ENCODE results near the gene PRDM2.

Gene PRDM2

DNA sequence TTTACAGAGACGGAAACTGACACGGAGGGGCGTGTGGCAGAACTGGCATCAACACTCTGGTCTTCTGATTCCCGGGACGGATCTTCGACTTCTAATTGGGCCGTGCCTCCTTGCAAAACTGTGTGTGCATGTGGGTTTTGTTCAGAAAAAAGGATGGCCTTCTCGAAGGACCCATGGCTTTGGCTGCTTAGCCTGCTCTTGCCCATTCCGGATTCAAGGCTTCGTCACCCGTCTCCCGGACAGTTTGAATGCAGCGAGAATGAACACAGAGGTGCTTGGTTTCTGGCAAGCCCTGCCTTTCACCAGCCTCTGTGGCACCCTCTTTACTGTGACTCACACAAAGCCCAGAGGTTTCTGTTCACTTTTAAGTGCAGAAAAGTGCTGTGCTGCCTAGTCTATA, 120.1 kb downstream of the PRDM2 start:
- DNase-seq: no peak

DNA sequence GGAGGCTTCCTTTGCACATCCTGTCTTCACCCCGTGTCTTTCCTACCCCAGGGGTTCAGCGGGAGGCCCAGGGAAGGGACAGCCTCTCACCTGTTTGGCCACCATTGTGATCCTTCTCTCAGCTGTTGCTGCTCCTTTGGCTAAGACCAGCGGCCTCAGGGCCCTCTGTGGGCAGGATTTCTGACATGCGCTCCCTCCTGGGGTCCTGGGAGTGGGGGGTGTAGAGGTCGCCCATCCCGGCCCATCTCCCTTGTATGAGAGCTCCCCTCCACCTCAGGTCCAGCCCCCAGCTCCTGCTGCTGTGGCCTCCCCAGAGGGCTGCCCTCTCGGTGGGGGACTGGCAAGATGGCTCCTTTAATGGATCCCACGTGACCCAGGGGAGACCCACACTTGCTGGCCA, 120.5 kb downstream of the PRDM2 start:
- DNase-seq: no peak

DNA sequence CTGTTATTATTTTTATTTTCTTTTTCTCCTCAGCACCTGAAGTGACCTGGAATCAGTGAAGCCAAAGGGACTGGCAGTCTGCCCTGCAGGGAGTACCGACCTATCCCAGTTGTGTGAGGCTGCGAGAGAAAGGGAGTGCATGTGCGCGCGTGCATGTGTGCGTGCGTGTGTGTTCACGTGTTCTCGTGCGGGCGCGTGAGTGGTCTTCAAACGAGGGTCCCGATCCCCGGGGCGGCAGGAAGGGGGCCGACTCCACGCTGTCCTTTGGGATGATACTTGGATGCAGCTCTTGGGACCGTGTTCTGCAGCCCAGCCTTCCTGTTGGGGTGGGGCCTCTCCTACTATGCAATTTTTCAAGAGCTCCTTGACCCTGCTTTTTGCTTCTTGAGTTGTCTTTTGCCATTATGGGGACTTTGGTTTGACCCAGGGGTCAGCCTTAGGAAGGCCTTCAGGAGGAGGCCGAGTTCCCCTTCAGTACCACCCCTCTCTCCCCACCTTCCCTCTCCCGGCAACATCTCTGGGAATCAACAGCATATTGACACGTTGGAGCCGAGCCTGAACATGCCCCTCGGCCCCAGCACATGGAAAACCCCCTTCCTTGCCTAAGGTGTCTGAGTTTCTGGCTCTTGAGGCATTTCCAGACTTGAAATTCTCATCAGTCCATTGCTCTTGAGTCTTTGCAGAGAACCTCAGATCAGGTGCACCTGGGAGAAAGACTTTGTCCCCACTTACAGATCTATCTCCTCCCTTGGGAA, 123.3 kb downstream of the PRDM2 start:
- DNase-seq: no peak

DNA sequence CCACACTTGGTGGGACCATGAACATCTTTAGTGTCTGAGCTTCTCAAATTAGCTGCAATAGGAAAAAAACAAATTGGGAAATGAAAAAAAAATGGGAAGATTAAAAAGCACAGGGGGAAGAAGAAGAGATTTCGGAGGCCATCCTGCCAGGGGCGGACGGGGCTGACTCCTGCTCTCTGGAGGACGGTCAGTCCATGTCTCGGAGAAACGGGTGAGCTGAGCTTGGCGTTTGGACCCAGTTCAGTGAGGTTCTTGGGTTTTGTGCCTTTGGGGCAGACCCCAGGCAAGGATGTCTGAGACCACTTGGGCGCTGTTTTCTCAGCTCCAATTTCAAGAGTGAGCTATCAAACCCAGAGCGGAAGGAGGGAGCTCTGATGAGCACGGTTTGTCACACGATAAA, 123.9 kb downstream of the PRDM2 start:
- DNase-seq: no peak

DNA sequence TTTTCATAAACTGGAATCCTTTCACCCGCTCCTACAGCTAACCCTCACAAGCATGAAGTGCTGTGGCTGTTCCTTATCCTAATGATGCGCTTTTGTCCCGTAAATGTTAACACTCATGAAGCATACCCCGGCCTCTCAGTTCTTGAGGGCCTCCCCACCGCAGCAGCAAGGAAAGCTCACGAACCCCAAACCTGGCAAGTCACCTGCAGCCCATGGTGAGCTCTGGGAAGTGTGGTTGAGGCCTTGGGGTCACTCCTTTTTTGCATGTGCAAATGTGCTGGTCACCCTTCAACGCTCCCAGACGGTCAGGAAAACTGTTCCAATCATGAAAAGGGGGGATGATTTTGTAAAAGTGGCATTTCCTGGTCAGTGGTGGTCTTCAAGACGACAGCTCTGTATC, 124.6 kb downstream of the PRDM2 start:
- no peak for DNase-seq

DNA sequence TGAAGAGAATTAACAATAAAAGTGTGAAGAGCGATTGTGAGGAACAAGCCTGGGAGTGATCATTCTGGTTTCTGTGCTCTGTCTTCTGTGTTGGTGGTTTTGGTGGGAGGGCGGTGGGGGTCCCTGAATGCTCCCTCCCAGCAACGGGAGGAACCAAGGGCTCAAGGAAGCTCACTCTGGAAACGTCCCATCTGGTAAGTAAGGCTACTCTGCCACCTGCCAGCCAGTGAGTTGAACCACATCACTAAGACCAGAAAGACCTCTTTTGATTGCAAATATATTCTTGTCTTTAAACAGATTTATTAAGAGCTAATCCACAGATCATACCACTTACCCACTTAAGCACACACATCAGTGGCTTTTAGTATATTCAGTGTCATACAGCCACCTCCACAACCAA, 125.0 kb downstream of the PRDM2 start:
- no peak for DNase-seq

DNA sequence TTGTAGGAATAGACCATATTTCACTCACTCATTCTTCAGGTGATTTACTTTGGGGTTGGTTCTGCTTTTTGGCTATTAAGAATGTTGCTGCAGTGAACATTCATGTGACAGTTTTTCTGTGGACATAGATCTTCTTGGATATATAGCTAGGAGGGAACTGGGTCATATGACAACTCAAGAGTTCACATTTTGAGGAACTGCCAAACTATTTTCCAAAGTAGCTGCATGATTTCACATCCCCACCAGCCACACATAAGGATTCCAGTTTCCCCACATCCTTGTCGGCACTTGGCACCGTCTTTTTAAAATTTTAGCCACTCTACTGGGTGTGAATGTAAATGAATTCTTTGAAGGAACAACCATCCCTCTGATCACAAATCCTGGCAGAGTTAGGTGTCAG, 126.0 kb downstream of the PRDM2 start:
- DNase-seq: no peak

DNA sequence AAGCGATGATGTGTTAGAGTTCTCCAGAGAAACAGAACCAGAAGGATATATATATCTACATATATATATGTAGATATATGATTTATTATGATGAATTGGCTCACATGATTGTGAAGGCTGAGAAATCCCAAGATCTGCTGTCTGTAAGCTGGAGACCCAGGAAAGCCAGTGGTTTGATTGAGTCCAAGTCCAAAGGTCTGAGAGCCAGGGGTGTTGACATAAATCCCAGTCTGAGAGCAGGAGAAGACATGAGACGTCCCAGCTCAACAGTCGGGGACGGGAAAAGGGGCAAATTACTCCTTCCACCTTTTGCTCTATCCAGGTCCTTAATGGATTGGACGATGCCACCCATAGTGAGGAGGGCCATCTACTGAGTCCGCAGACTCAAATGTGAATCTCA, 126.6 kb downstream of the PRDM2 start:
- DNase-seq: no peak

DNA sequence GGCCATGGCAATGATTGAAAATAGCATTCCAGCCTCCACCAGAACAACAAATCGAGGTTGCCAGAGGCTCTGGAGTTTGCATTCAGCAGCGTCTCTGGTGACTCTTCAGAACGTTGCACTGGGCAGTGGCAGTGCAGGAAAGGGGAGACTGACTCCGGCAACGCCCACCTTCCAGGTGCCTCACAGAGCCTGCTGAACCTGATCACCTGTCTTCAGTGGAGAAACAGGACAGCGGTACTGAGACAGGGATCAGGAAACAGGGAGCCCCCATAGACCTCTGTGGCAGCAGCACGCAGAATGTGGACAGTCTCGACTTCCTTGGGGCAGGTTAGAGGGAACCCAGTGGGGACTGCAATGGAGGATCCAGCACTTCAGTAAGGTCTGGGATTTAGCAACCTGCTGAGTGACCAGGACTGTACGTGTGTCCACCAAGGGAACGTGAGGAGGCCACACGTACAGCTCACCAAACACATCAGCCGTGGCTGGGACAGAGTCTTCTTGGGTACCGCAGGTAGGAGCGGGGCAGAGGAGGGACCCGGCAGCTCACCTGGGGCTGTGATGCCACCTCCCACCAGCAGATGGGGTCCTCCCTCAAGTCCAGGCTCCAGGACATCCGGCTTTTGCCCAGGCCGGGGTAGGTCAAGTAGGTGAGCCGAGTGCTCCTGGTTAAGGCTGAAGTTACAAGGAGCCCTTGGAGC, 128.6 kb downstream of the PRDM2 start:
- DNase-seq: no peak

DNA sequence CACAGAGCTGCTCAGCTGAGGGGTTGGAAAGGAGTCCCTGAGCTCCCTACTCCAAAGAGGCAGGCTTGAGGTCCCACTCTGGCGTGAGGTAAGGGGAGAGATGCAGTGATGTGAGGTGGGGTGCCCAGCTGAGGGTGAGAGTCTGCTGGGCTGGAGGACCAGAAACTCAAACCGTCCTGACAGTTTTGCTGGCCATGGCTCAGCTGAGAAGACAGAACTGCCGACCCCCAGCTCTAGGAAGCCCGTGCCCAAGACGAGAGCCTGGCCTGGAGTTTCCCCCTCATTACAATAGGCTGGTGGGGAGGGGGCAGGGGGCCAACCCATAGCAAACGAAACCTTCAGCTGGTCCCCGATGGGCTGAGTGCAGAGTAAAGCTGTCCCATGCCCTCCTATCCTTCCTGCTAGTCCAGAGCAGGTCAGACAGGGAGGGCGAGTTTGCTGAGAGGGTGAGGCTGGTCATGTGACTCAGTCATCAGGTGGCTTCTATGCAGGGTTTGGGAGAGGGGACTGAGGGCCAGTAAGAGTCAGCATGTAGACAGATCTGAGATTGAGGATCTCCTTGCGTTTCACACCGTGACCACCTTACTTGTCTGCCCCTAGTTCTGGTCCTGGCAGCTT, 129.3 kb downstream of the PRDM2 start:
- DNase-seq: no peak

DNA sequence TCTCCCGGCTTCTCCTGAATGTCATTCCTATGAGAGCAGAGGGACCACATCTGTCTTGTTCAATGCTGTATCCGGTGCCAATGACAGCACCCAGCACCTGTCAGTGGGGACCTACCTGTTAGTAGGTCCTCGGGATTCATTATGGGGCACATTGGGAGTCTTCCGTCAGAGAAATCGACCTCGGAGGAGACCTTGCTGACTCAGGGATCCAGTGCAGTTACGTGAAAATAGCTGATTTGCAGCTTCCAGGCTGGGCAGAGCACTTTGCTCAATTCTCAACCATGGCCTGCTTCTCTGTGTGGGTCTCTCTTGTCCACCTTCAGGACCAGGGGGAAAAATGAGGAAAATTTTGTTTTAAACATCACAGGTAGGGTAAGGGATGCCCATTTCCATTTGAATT, 130.2 kb downstream of the PRDM2 start:
- DNase-seq: no peak

DNA sequence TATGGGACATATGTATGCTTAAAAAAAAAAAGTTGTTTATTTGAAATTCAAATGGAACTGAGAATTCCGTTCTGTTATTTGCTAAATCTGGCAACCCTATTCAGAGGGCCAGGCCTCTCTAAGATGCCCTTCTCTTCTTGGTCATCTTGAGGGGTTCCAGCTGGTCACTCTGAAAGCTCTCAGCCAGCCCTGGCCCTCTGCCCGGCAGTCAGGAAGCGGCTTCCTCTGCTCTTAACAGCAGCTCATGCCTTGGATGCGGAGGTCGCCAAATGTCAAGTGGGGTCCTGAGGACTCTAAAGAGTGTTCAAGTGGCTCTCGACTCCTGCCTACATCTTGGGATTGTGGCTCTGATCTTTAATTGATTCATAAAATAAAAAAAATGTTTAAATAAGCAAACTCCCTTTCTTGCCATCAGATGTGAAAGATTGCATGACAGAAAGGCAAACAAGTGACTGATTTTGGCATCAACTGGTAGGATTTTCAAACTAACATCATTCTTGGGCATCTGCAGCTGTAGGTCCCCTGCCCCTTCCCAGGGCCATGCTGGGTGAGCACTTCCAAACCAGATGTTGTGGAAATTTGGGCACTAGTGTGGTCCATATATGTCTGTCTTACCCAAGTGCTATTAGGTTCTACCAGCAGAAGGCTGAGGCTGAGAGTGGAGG, 130.8 kb downstream of the PRDM2 start:
- no peak for DNase-seq

DNA sequence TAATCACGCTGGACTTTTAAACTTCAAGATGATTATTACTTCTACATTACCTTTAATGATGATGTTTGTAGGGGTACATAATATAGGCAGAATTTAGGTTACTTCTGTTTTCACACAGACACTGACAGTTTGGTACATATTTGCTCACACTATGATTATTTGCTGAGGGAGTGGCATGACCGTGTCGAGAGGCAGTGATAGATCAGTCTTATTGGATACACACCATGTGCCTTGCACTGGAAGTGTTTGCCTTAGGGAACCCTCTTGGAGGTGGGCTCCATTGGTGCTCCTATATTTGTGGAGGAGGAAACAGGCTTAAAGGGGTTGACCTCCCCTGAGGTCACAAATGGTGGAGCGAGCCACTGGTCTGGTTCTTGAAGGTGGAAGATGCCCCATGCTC, 132.1 kb downstream of the PRDM2 start:
- DNase-seq: no peak

DNA sequence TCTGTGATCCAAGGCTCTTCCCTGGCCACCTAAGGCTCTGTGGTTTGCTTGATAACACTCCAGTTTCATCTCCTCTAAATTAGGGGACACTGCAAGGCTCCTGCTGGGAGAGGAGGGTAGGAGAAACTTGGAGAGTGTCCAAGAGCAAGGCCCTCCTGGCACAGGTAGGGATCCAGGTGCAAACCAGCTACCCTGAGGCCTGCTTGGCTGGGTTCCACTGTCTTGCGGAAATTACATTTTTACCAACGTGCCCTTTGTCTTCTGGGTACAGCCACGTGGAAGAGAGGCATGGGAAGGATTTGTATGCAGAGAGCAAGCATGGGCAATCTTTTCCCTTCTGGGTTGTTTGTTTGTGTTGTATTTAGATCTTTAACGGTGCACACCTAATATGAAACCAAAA, 132.5 kb downstream of the PRDM2 start:
- no peak for DNase-seq

DNA sequence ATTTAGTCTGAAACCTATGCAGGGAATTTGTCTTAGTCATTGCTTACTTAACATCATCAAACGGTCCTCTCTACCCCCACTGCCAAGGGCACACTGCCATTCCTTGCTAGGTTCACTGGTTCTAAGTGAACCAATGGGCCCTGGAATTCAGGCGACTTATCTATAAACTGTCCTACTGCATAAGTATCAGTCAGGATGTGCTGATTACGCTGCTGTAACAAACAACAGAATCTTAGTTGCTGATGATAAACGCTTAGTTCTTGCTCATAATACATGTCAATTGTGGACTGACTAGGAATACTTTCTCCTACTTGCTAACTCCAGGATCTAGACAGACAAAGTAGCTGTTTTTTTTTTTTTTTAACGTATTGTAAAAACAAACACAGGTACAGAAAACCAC, 136.1 kb downstream of the PRDM2 start:
- DNase-seq: no peak

DNA sequence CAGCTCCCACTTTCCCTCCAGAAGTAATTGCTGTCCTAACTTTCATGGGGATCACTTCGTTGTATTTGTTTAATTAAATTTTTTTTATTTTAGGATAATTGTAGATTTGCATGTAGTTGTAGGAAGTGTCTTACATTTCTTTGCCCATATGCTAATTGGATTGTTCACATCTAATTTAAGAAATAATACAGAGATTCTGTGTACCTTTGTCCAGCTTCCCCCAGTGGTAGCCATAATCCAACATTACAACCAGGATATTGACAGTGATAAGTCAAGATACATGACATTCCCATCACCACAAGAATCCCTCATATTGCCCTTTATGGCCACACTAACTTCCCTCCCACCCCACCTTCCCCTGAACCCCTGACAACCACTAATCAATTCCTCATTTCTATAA, 136.6 kb downstream of the PRDM2 start:
- DNase-seq: no peak

DNA sequence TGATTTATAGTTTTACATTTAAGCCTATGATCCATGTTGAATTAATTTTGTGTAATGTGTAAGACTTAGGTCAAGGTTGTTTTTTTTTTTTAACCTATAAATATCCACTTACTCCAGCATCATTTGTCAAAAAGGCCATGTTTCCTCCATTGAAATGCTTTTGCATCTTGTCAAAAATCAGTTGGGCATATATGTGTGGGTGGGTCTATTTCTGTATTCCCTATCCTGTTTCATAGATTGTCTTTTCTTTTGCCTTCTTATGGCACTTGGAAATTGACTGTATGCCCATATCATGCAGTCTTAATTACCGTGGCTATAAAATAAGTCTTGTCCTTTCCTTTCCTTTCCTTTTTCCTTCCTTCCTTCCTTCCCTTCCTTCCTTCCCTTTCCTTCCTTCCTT, 138.2 kb downstream of the PRDM2 start:
- DNase-seq: no peak

DNA sequence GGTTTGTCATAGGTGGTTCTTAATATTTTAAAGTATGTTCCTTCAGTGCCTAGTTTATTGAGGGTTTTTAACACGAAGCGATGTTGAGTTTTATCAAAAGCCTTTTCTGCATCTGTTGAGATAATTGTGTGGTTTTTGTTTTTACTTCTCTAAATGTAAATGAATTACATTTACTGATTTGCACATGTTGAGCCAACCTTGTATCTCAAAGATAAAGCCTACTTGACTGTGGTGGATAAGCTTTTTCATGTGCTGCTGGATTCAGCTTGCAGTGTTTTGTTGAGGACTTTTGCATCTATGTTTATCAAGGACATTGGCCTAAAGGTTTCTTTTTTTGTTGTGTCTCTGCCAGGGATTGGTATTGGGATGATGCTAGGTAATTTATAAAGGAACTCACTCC, 142.5 kb downstream of the PRDM2 start:
- DNase-seq: no peak

DNA sequence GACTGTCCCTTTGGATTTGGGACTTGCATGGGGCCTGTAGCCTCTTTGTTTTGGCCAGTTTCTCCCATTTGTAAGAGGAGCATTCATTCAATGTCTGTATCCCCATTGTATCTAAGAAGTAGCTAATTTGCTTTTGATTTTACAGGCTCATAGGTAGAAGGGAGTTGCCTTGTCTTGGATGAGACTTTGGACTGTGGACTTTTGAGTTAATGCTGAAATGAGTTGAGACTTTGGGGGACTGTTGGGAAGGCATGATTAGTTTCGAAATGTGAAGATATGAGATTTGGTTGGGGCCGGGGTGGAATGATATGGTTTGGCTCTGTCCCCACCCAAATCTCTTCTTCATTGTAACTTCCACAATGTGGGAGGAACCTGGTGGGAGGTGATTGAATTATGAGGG, 151.7 kb downstream of the PRDM2 start:
- DNase-seq: no peak

DNA sequence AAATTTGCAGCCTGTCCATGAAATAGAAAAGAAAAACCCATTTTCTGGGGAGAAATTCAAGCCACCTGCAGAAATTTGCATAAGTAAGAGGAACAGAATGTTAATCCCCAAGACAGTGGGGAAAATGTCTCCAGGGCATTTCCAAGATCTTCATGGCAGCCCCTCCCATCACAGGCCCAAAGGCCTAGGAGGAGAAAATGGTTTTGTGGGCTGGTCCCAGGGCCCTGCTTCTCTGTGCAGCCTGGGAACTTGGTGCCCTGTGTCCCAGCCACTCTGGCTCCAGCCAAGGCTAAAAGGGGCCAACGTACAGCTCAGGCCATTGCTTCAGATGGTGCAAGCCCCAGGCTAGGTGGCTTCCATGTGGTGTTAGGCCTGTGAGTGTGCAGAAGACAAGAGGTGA, 155.6 kb downstream of the PRDM2 start:
- no peak for DNase-seq

DNA sequence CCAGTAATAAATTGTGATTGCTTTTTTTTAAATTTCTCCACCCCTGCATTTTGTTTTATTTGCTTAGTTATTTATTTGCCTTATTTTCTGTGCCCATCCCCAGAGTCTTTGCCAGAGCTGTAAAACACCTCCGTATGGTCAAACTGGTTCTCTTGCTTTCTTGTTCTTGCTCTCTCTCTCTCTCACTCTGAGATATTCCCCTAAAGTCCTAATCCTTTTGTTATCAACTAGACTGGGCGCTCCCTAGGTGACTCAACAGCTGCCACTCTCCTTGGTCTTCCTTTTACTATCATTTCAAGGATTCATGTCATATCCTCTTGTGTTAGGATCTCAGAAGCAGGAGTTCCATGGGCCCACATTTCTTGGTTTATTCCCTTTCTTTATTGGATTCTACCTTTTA, 160.0 kb downstream of the PRDM2 start:
- no peak for DNase-seq

DNA sequence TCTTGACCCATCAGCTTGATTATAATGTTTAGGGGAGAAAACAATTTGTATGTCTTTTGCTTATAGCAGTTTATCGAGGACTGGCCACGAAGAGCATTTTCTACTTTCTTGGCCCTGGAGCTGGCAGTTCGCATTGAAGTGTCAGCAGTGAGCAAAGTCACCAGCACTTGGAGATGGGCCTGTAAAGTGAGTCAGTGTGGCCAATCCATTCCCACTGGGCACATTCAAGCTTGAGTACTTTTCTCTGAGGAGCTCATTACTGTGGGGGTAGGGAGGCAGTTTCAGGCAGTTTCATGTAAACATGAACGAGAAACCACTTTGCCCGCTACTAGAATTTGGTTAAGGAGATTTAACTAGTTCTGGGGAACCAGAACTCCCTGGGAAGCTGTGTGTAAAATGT, 164.8 kb downstream of the PRDM2 start:
- DNase-seq: no peak

DNA sequence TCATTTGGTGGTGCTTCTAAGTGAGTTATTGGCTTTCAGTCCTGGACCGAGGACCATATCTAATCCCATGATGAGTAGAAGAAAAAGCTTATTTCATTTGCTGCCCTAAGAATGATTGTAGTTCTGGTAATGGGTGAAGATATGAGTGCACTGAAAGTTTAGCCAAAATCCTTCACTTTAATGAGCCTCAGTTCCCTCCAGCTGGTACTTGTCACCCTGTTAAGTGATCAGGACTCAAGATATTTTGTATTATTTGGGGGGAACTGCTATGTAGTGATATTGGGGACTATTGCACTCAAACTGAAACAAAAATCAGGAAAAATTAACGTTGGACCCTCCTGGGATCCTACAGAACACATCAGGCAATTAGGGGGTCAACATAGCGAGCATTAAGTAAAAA, 165.9 kb downstream of the PRDM2 start:
- no peak for DNase-seq

DNA sequence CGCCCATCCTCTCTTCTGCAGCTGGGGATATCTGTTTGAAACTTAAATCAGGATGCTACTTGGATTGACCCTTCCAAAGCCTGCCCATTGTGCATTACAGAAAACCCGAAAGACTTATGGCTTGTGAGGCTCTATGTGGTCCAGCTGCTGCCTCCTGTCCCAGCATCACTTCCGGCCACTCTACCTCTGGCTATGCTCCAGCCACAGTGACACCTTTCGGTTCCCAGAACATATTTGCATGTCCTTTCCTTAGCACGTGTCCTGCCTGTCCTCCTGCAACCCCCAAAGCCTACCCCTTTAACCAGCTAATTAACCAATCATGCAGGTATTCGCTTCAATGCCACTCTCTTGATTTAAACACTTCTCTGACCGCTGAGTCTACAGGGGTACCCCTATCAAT, 167.6 kb downstream of the PRDM2 start:
- no peak for DNase-seq
